Fibroblast of lung (primary cell): ENCODE measurements around the gene TOX2.

ENCODE experiments used
- EZH2 ChIP-seq: IDR thresholded peaks from 2 replicates; pipeline ENCODE4 v1.5.1; 2012; ENCODE audit warnings: low read length, control low read depth, mild to moderate bottlenecking; ENCODE audit errors: missing control alignments
- TF ChIP-seq, protein P1 (sequence below), 2 donors: IDR thresholded peaks in 1 of 2; conservative IDR thresholded peaks in 1 of 2; 1 replicate in 1 of 2; 2 replicates in 1 of 2; pipeline ENCODE4 v1.5.1; 2011 to 2012; ENCODE audit warnings: low read length in 2 of 2, control low read depth in 1 of 2, inconsistent platforms in 1 of 2, low read depth in 1 of 2, mild to moderate bottlenecking in 1 of 2

DNA sequence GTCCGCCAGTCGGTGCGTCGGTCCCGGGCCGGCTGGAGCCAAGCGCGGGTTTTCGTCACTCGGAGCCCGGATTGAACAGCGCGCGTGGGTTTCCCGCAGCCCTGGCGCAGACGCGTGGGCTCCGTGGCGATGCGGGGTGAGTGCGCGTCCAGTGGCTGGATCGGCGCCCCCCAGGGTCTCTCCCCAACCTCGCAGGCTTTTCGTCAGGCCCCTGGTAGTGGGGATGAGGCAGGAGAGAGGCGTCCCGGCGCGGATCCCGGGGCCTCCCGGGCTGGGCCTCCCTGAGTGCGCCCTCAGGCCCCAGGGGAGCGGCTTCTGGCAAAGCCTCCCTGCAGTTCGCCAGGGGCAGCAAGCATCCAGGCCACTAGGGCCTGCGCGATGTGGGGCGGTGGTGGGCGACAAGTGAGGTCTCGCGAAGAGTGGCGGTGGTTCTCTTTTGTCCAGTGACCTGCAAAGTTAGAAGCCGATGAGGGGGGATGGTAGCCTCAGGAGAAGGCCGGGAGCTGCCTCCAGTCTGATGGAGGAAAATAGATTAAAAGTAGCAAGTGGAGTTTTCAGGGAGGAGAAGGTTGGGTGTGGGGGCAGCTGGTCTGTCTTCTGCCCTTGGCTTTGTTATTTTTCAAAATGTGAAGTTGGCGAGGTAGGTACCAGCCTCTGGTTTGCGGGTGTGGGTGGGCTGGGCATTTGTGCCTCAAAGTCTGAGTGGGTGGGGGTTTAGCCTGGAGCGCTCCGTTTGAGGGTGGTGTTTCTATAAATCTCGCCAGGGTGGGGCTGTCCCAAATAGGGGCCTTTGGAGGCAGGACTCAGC, 1.6 kb downstream of the TOX2 start:
- TF ChIP-seq, protein P1, sequence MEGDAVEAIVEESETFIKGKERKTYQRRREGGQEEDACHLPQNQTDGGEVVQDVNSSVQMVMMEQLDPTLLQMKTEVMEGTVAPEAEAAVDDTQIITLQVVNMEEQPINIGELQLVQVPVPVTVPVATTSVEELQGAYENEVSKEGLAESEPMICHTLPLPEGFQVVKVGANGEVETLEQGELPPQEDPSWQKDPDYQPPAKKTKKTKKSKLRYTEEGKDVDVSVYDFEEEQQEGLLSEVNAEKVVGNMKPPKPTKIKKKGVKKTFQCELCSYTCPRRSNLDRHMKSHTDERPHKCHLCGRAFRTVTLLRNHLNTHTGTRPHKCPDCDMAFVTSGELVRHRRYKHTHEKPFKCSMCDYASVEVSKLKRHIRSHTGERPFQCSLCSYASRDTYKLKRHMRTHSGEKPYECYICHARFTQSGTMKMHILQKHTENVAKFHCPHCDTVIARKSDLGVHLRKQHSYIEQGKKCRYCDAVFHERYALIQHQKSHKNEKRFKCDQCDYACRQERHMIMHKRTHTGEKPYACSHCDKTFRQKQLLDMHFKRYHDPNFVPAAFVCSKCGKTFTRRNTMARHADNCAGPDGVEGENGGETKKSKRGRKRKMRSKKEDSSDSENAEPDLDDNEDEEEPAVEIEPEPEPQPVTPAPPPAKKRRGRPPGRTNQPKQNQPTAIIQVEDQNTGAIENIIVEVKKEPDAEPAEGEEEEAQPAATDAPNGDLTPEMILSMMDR (conservative IDR thresholded peaks at IDR 0.05 in 1 of 2, IDR thresholded peaks at IDR 0.05 in 1 of 2; ENCODE audit: low read depth in 1 of 2, low read length in 2 of 2), result no peak
- TF ChIP-seq EZH2, result no peak
